Activated gamma-delta T cell treated with Interleukin-2 at 50 U/mL for 16 hours (primary cell): ENCODE measurements around the gene CRYBA1.
"Not testable (repeated sequence)": the region's sequence is repeated elsewhere in the genome, so short reads cannot be mapped to it uniquely, and the experiment has no call there.

ENCODE experiments used
- DNase-seq: peaks from one replicate; pipeline ENCODE4 v3.0.0-alpha.2; 2020

The CRYBA1 gene

GRCh38 chr17:29246628-29247027 lies at the start of gene CRYBA1:
Gene CRYBA1 (plus strand): TSS chr17:29246859. CDS start chr17:29246864, 5 bp downstream.
- no peak for DNase-seq

- DNase-seq = no peak
These were observed 49.0 kb upstream of the CRYBA1 start for GRCh38 chr17:29197516-29198272.

GRCh38 chr17:29204068-29204804 lies 42.4 kb upstream of the CRYBA1 start:
- DNase-seq = not testable (repeated sequence)

GRCh38 chr17:29205047-29205446 lies 41.6 kb upstream of the CRYBA1 start:
- no peak for DNase-seq

- no peak for DNase-seq
These were observed 38.7 kb upstream of the CRYBA1 start for GRCh38 chr17:29207975-29208374.

- DNase-seq = no peak
These were observed 37.6 kb upstream of the CRYBA1 start for GRCh38 chr17:29209073-29209472.

GRCh38 chr17:29210879-29211278 lies 35.8 kb upstream of the CRYBA1 start:
- no peak for DNase-seq

- DNase-seq = no peak
These were observed 34.5 kb upstream of the CRYBA1 start for GRCh38 chr17:29212094-29212631.

GRCh38 chr17:29212681-29213121 lies 34.0 kb upstream of the CRYBA1 start:
- no peak for DNase-seq

- no peak for DNase-seq
These were observed 32.2 kb upstream of the CRYBA1 start for GRCh38 chr17:29214215-29215146.

- DNase-seq = no peak
These were observed 31.5 kb upstream of the CRYBA1 start for GRCh38 chr17:29215174-29215573.

- DNase-seq = no peak
These were observed 30.9 kb upstream of the CRYBA1 start for GRCh38 chr17:29215717-29216116.

- DNase-seq = no peak
These were observed 30.5 kb upstream of the CRYBA1 start for GRCh38 chr17:29216181-29216580.

GRCh38 chr17:29216856-29217255 lies 29.8 kb upstream of the CRYBA1 start:
- DNase-seq = no peak

- DNase-seq = peak; percentile 73
These were observed 27.1 kb upstream of the CRYBA1 start for GRCh38 chr17:29219378-29220047.

GRCh38 chr17:29221338-29221737 lies 25.3 kb upstream of the CRYBA1 start:
- not testable (repeated sequence) for DNase-seq

GRCh38 chr17:29225396-29225795 lies 21.3 kb upstream of the CRYBA1 start:
- DNase-seq = no peak

- no peak for DNase-seq
These were observed 13.4 kb upstream of the CRYBA1 start for GRCh38 chr17:29233301-29233700.

- DNase-seq = not testable (repeated sequence)
These were observed 11.7 kb upstream of the CRYBA1 start for GRCh38 chr17:29234972-29235371.

GRCh38 chr17:29235904-29236303 lies 10.8 kb upstream of the CRYBA1 start:
- no peak for DNase-seq

GRCh38 chr17:29237476-29238132 lies 9.1 kb upstream of the CRYBA1 start:
- DNase-seq = no peak
